GM23338 (cell line): ENCODE data around the gene IFNLR1. TPM values are rescaled to one million over a fixed set of nuclear protein-coding genes. Genes with fewer than 3 reads are reported as not detected.

ENCODE experiments used
- ATAC-seq: fragments of 200-7000 bp; cut with Tn5 transposase; 3 replicates; pipeline ENCODE4 v1.9.1; 2020
- DNase-seq: peaks from one replicate; pipeline ENCODE4 v3.0.0-alpha.2; 2015; ENCODE audit warnings: low spot score
- H2AFZ ChIP-seq: fragments of 200-600 bp; sonication (generic); 2 replicates; pipeline ENCODE4 v1.8.0; 2016; ENCODE audit warnings: antibody characterized with exemption, mild to moderate bottlenecking, moderate library complexity
- H3F3A ChIP-seq: fragments of 200-600 bp; sonication (generic); replicated peaks from 2 replicates; pipeline ENCODE4 v1.8.0; 2017; ENCODE audit warnings: antibody characterized with exemption, mixed run types, low read depth
- H3K27ac ChIP-seq: fragments of 200-600 bp; sonication (generic); 2 replicates; pipeline ENCODE4 v1.6.1; 2016; ENCODE audit warnings: low read depth
- H3K27me3 ChIP-seq: fragments of 200-600 bp; sonication (generic); 2 replicates; pipeline ENCODE4 v1.8.0; 2016; ENCODE audit warnings: mild to moderate bottlenecking, mixed run types, moderate library complexity; ENCODE audit not compliant: insufficient read depth
- H3K36me3 ChIP-seq: fragments of 200-600 bp; sonication (generic); 2 replicates; pipeline ENCODE4 v1.8.0; 2016; ENCODE audit warnings: mild to moderate bottlenecking; ENCODE audit not compliant: insufficient read depth
- H3K4me1 ChIP-seq: fragments of 200-600 bp; sonication (generic); 2 replicates; pipeline ENCODE4 v1.8.0; 2016; ENCODE audit warnings: mild to moderate bottlenecking, moderate library complexity; ENCODE audit not compliant: insufficient read depth
- H3K4me2 ChIP-seq: fragments of 200-600 bp; sonication (generic); 2 replicates; pipeline ENCODE4 v1.7.1; 2017; ENCODE audit warnings: mixed run types
- H3K4me3 ChIP-seq: fragments of 200-600 bp; sonication (generic); 2 replicates; pipeline ENCODE4 v1.6.1; 2016; ENCODE audit warnings: mixed run types
- H3K79me2 ChIP-seq: fragments of 200-600 bp; sonication (generic); replicated peaks from 2 replicates; pipeline ENCODE4 v1.8.0; 2017; ENCODE audit warnings: mild to moderate bottlenecking; ENCODE audit not compliant: insufficient read depth
- H3K9me2 ChIP-seq: fragments of 200-600 bp; sonication (generic); 2 replicates; pipeline ENCODE4 v1.8.0; 2017; ENCODE audit not compliant: insufficient read depth
- H4K20me1 ChIP-seq: fragments of 200-600 bp; sonication (generic); replicated peaks from 2 replicates; pipeline ENCODE4 v1.8.0; 2017; ENCODE audit warnings: mild to moderate bottlenecking; ENCODE audit not compliant: insufficient read depth
- H3K27ac Mint-ChIP-seq: 2 replicates; pipeline ENCODE4 v1.8.0; 2020; ENCODE audit warnings: inconsistent platforms, mild to moderate bottlenecking, moderate library complexity, mixed read lengths
- H3K27me3 Mint-ChIP-seq: 3 replicates; pipeline ENCODE4 v1.8.0; 2022; ENCODE audit warnings: low read depth, mild to moderate bottlenecking, moderate library complexity, mixed read lengths, inconsistent platforms; ENCODE audit not compliant: insufficient read depth, poor library complexity
- H3K36me3 Mint-ChIP-seq: 3 replicates; pipeline ENCODE4 v1.8.0; 2021; ENCODE audit warnings: low read depth, mild to moderate bottlenecking, inconsistent platforms, moderate library complexity, mixed read lengths
- H3K4me1 Mint-ChIP-seq: 3 replicates; pipeline ENCODE4 v1.8.0; 2020; ENCODE audit warnings: mild to moderate bottlenecking, inconsistent platforms, mixed read lengths
- H3K4me3 Mint-ChIP-seq: 3 replicates; pipeline ENCODE4 v1.8.0; 2021; ENCODE audit warnings: moderate library complexity, mild to moderate bottlenecking, inconsistent platforms, mixed read lengths
- H3K9me3 Mint-ChIP-seq: 3 replicates; pipeline ENCODE4 v1.8.0; 2020; ENCODE audit warnings: moderate library complexity, mild to moderate bottlenecking, inconsistent platforms, mixed read lengths
- CREB1 ChIP-seq: fragments of 250-450 bp; sonication (Bioruptor Pico); IDR thresholded peaks from 2 replicates; pipeline ENCODE4 v1.5.0; 2020; ENCODE audit warnings: low read depth, mild to moderate bottlenecking, moderate library complexity
- CTCF ChIP-seq, 2 experiments: fragments of 200-600 bp in 1 of 2; sonication (generic) in 1 of 2; conservative IDR thresholded peaks; 2 replicates each; pipeline versions ENCODE4 v1.5.1 to v1.6.1; 2016 to 2017; ENCODE audit warnings: antibody characterized with exemption in 2 of 2, low read depth in 2 of 2, mild to moderate bottlenecking in 2 of 2, moderate library complexity in 1 of 2
- ETS1 ChIP-seq: IDR thresholded peaks from 2 replicates; pipeline ENCODE4 v1.6.1; 2016; ENCODE audit warnings: antibody characterized with exemption
- JUNB ChIP-seq: IDR thresholded peaks from one replicate; pipeline ENCODE4 v1.6.1; 2016; ENCODE audit warnings: antibody characterized with exemption; ENCODE audit not compliant: unreplicated experiment
- POLR2AphosphoS5 ChIP-seq: IDR thresholded peaks from 2 replicates; pipeline ENCODE4 v1.6.1; 2016; ENCODE audit warnings: antibody characterized with exemption, low read depth
- STAT1 ChIP-seq: IDR thresholded peaks from one replicate; pipeline ENCODE4 v1.6.1; 2016; ENCODE audit warnings: antibody characterized with exemption; ENCODE audit not compliant: unreplicated experiment
- ZNF114 ChIP-seq: fragments of 250-450 bp; sonication (Bioruptor Pico); IDR thresholded peaks from 2 replicates; pipeline ENCODE4 v1.5.0; 2020; ENCODE audit warnings: mild to moderate bottlenecking, moderate library complexity
- polyA plus RNA-seq: library from polyadenylated mRNA; unstranded; fragments of >200 nt; fragmentation: Nextera tagmentation; extraction: Ambion mirVana; gene quantifications from 2 replicates; pipeline ENCODE4 v1.2.1, GENCODE V29; 2016
- total RNA-seq: library from RNA; depleted of rRNA; stranded (reverse); fragments of >200 nt; shearing (Covaris generic); gene quantifications from 2 replicates; pipeline ENCODE4 v1.2.3, GENCODE V29; 2014
- TF ChIP-seq, protein P1 (sequence below): IDR thresholded peaks from one replicate; pipeline ENCODE4 v1.6.1; 2018; ENCODE audit warnings: antibody characterized with exemption; ENCODE audit not compliant: unreplicated experiment
- TF ChIP-seq, protein P2 (sequence below): fragments of 250-450 bp; sonication (Bioruptor Pico); IDR thresholded peaks from 2 replicates; pipeline ENCODE4 v1.5.0; 2020; ENCODE audit warnings: mild to moderate bottlenecking, moderate library complexity

The IFNLR1 gene
- total and polyA plus RNA-seq, 2 experiments from 2014 or later = 4.2 to 6.2 TPM

- DNase-seq = no peak
- Histone ChIP-seq H3K4me1 (no peaks in the 10 kb centered on the region), H2AFZ (no peak overlapping the region), H3K36me3 (no peaks in the 10 kb centered on the region), H3K9me2 (no peaks in the 10 kb centered on the region), H3K27me3 (no peaks in the 10 kb centered on the region), H3K79me2 (no peaks in the 10 kb centered on the region), H3F3A (no peaks in the 10 kb centered on the region), H4K20me1 (no peaks in the 10 kb centered on the region), H3K4me2 (no peak overlapping the region), H3K27ac (no peak overlapping the region), H3K4me3 (no peak overlapping the region)
- Mint-ChIP-seq H3K9me3 (peaks cover 14% of the 10 kb centered on the region; the same call in 2 of the 3 replicates), H3K27me3 (peaks cover 2% of the 10 kb centered on the region), H3K4me3 (no peak overlapping the region), H3K36me3 (peaks cover 8% of the 10 kb centered on the region; the same call in 1 of the 3 replicates), H3K27ac (no peak overlapping the region), H3K4me1 (peaks cover 10% of the 10 kb centered on the region)
- no peak for ATAC-seq
- TF ChIP-seq JUNB (no peak), STAT1 (no peak), ETS1 (no peak), POLR2AphosphoS5 (no peak), CREB1 (CRISPR knock-in tag) (no peak), ZNF114 (no peak), CTCF (conservative IDR thresholded peaks at IDR 0.05; ENCODE audit: low read depth in 2 of 2) (no peak)
- TF ChIP-seq, protein P1, sequence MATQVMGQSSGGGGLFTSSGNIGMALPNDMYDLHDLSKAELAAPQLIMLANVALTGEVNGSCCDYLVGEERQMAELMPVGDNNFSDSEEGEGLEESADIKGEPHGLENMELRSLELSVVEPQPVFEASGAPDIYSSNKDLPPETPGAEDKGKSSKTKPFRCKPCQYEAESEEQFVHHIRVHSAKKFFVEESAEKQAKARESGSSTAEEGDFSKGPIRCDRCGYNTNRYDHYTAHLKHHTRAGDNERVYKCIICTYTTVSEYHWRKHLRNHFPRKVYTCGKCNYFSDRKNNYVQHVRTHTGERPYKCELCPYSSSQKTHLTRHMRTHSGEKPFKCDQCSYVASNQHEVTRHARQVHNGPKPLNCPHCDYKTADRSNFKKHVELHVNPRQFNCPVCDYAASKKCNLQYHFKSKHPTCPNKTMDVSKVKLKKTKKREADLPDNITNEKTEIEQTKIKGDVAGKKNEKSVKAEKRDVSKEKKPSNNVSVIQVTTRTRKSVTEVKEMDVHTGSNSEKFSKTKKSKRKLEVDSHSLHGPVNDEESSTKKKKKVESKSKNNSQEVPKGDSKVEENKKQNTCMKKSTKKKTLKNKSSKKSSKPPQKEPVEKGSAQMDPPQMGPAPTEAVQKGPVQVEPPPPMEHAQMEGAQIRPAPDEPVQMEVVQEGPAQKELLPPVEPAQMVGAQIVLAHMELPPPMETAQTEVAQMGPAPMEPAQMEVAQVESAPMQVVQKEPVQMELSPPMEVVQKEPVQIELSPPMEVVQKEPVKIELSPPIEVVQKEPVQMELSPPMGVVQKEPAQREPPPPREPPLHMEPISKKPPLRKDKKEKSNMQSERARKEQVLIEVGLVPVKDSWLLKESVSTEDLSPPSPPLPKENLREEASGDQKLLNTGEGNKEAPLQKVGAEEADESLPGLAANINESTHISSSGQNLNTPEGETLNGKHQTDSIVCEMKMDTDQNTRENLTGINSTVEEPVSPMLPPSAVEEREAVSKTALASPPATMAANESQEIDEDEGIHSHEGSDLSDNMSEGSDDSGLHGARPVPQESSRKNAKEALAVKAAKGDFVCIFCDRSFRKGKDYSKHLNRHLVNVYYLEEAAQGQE = no peak
- TF ChIP-seq, protein P2, sequence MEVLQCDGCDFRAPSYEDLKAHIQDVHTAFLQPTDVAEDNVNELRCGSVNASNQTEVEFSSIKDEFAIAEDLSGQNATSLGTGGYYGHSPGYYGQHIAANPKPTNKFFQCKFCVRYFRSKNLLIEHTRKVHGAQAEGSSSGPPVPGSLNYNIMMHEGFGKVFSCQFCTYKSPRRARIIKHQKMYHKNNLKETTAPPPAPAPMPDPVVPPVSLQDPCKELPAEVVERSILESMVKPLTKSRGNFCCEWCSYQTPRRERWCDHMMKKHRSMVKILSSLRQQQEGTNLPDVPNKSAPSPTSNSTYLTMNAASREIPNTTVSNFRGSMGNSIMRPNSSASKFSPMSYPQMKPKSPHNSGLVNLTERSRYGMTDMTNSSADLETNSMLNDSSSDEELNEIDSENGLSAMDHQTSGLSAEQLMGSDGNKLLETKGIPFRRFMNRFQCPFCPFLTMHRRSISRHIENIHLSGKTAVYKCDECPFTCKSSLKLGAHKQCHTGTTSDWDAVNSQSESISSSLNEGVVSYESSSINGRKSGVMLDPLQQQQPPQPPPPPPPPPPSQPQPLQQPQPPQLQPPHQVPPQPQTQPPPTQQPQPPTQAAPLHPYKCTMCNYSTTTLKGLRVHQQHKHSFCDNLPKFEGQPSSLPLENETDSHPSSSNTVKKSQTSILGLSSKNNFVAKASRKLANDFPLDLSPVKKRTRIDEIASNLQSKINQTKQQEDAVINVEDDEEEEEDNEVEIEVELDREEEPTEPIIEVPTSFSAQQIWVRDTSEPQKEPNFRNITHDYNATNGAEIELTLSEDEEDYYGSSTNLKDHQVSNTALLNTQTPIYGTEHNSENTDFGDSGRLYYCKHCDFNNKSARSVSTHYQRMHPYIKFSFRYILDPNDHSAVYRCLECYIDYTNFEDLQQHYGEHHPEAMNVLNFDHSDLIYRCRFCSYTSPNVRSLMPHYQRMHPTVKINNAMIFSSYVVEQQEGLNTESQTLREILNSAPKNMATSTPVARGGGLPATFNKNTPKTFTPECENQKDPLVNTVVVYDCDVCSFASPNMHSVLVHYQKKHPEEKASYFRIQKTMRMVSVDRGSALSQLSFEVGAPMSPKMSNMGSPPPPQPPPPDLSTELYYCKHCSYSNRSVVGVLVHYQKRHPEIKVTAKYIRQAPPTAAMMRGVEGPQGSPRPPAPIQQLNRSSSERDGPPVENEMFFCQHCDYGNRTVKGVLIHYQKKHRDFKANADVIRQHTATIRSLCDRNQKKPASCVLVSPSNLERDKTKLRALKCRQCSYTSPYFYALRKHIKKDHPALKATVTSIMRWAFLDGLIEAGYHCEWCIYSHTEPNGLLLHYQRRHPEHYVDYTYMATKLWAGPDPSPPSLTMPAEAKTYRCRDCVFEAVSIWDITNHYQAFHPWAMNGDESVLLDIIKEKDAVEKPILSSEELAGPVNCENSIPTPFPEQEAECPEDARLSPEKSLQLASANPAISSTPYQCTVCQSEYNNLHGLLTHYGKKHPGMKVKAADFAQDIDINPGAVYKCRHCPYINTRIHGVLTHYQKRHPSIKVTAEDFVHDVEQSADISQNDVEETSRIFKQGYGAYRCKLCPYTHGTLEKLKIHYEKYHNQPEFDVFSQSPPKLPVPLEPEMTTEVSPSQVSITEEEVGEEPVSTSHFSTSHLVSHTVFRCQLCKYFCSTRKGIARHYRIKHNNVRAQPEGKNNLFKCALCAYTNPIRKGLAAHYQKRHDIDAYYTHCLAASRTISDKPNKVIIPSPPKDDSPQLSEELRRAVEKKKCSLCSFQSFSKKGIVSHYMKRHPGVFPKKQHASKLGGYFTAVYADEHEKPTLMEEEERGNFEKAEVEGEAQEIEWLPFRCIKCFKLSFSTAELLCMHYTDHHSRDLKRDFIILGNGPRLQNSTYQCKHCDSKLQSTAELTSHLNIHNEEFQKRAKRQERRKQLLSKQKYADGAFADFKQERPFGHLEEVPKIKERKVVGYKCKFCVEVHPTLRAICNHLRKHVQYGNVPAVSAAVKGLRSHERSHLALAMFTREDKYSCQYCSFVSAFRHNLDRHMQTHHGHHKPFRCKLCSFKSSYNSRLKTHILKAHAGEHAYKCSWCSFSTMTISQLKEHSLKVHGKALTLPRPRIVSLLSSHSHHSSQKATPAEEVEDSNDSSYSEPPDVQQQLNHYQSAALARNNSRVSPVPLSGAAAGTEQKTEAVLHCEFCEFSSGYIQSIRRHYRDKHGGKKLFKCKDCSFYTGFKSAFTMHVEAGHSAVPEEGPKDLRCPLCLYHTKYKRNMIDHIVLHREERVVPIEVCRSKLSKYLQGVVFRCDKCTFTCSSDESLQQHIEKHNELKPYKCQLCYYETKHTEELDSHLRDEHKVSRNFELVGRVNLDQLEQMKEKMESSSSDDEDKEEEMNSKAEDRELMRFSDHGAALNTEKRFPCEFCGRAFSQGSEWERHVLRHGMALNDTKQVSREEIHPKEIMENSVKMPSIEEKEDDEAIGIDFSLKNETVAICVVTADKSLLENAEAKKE (CRISPR knock-in tag) = no peak
Measured at GRCh38 chr1:24127134-24127800, 59.8 kb downstream of the IFNLR1 start.
